ENCODE measurements around the gene EFCAB13.
"Not testable (repeated sequence)": the region's sequence is repeated elsewhere in the genome, so short reads cannot be mapped to it uniquely, and the experiment has no call there.

Gene EFCAB13

GRCh38 chr17:47388825-47389224, 65.1 kb downstream of the EFCAB13 start:
- no peak for TF ChIP-seq CTCF (conservative IDR thresholded peaks at IDR 0.05)
- H3K27ac ChIP-seq = no peak overlapping the region

- not testable (repeated sequence) for H3K27ac ChIP-seq
Measured at GRCh38 chr17:47397532-47398128, 73.9 kb downstream of the EFCAB13 start.

GRCh38 chr17:47400333-47400732, 76.6 kb downstream of the EFCAB13 start:
- TF ChIP-seq CTCF (conservative IDR thresholded peaks at IDR 0.05) = no peak
- no peak overlapping the region for H3K27ac ChIP-seq

- no peak overlapping the region for H3K27ac ChIP-seq
- no peak for TF ChIP-seq CTCF (conservative IDR thresholded peaks at IDR 0.05)
Measured at GRCh38 chr17:47401100-47401499, 77.3 kb downstream of the EFCAB13 start.

GRCh38 chr17:47404006-47404405, 80.3 kb downstream of the EFCAB13 start:
- TF ChIP-seq CTCF (conservative IDR thresholded peaks at IDR 0.05) = no peak

GRCh38 chr17:47404875-47405274, 81.1 kb downstream of the EFCAB13 start:
- TF ChIP-seq CTCF (conservative IDR thresholded peaks at IDR 0.05) = no peak
- no peak overlapping the region for H3K27ac ChIP-seq

More at GRCh38 chr17:47404006-47404405, 80.3 kb downstream of the EFCAB13 start:
- no peak overlapping the region for H3K27ac ChIP-seq

GRCh38 chr17:47413872-47414271, 90.1 kb downstream of the EFCAB13 start:
- H3K27ac ChIP-seq = no peak overlapping the region
- TF ChIP-seq CTCF (conservative IDR thresholded peaks at IDR 0.05) = no peak

- TF ChIP-seq CTCF (conservative IDR thresholded peaks at IDR 0.05) = no peak
- H3K27ac ChIP-seq = no peak overlapping the region
Measured at GRCh38 chr17:47414612-47415011, 90.9 kb downstream of the EFCAB13 start.
